Stimulated activated CD8-positive, alpha-beta memory T cell treated with anti-CD3 and anti-CD28 coated beads, Interleukin-15, amount 100 ng/mL, for 24 hours (primary cell): ENCODE measurements around the gene NES.

Experiments
- DNase-seq: peaks from one replicate; pipeline ENCODE4 v3.0.0-alpha.2; 2020; ENCODE audit warnings: low read depth

NES gene

DNA sequence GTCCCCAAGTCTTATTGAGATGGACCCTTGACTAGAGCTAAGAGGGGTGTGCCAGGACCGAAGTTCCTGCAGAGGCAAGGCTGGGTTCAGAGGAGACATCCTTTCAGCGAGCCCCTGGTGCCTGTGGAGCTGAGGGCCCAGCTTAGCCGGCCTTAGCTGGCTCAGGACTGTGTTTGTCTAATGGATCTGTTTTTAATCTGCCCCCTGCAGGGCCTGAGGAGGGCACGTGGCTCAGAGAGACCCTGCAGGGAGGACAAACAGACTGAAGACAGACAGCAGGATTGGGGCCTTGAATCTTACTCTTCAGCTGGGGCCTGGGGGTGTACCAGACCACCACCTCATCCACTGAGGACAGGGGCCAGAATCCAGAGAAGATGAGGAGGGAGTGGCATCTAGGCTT, 26.5 kb upstream of the NES start:
- DNase-seq: no peak

DNA sequence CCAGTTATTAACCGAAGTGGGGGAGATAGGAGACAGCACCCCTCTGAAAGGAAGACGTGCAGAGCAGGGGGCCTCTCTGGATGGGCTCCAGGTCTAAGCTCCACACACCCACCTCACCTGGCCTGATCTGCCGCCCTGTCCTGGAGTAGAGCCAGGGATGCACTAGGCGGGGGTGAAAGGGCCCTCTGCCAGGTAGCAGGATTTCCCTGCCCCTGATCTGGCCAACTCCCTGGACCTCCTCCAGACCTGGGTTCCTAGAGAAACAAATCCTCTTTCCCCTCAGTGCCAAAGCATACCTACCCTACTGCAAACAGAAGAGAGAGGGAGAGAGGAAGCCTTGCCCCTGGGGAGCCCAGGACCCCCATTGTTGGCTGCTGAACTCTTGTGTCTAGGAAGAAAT, 26.1 kb upstream of the NES start:
- no peak for DNase-seq

DNA sequence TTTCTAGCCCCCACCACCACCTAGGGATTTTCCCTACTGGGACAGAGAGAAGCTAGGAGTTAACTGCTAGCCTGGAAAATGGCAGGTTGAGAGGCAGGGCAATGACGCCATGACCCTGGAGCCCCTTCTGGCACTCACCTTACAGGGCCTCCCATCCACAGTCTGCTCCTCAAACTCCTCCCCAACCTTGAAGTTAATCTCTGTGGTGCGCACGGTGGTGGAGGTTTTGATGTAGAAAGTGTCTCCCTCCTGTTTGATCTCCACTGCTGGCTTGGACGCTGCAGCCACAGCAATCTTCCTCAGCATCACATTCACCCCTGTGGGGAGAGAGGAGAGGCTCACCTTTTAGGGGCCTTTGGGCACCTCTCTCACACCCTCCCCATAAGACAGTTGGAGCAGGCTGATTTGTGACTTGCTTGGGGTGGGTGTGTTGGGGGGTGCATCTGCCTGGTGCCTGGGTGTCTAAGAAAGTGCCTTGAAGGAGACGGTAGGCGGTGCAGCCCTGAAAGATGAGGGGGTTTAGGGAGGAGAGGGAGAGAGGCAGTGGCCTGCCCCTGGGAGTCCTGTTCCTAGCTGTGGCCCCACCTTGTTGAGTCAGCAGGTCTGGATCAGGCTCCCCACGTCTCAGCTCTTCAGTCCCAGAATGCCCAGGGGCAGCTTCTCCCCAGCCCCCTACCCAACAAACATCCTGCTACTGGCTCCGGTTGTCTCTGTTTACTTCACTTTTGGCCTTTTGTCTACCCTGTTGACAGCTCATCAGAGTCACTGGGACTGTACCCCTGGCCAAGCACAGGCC, 23.7 kb upstream of the NES start:
- DNase-seq: no peak

DNA sequence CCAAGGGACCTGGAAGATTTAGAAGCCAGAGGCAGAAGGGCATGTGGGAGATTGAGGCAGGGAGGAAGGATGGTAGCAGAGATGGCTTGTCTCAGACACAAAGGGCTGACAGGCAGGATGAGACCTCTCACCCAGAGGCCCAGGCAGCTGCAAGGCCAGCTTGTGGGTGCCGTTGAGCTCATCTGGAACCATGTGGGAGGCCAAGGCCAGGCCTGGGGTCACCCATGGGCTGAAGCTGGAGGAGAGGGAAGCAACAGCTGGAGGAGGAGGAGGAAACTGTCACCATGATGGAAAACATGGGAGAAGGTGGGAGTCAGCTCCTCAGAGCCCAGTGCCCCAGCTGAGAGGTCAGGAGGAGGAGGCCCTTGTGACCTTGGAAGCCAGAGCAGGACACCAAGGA, 21.8 kb upstream of the NES start:
- no peak for DNase-seq

DNA sequence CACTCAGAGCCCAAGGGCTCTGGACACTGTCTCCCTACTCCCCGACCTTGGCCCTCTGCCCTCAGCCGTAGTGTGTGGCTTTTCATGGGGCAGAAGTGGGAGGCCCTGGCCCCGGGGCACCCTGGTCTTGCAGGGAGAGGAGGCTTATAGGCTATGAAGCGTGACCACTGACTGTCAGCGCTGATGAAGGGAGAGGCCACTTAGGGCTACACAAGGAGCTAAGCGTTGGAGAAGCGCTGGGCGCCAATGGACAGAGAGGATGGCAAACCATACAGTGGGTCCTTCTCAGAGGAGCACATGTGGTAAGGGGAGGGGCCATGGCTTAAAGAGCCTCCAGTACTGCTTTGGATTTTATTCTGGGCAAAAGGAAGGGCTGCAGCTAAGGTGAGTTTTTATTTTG, 20.3 kb upstream of the NES start:
- no peak for DNase-seq

DNA sequence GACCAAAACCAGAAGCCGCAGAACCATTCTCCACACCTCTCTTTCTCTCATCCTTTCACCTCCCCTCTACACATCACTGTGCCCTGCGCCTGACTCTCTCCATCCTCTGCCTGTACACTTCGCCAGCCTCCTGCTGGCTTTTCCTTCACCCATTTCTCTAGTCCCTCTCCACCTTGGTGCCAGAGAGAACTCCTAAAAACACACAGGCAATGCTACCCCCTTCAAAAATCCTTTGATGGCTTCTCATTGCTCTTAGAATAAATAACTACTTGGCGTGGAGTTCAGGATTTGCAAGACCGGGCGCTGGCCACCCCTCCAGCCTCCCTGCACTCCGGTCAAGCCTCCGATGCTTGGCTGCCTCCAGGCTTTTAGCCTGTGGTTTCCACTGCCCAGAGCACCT, 19.5 kb upstream of the NES start:
- no peak for DNase-seq

DNA sequence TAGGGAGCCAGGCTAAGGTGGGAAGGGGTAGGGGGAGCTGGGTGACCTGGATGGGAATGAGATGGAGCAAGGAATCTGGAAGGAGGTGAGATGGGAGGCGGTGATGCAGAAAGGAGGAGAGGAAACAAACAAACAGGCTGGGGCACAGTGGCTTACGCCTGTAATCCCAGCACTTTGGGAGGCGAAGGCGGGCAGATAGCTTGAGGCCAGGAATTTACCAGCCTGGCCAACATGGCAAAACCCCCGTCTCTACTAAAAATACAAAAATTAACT, 17.4 kb upstream of the NES start:
- no peak for DNase-seq

DNA sequence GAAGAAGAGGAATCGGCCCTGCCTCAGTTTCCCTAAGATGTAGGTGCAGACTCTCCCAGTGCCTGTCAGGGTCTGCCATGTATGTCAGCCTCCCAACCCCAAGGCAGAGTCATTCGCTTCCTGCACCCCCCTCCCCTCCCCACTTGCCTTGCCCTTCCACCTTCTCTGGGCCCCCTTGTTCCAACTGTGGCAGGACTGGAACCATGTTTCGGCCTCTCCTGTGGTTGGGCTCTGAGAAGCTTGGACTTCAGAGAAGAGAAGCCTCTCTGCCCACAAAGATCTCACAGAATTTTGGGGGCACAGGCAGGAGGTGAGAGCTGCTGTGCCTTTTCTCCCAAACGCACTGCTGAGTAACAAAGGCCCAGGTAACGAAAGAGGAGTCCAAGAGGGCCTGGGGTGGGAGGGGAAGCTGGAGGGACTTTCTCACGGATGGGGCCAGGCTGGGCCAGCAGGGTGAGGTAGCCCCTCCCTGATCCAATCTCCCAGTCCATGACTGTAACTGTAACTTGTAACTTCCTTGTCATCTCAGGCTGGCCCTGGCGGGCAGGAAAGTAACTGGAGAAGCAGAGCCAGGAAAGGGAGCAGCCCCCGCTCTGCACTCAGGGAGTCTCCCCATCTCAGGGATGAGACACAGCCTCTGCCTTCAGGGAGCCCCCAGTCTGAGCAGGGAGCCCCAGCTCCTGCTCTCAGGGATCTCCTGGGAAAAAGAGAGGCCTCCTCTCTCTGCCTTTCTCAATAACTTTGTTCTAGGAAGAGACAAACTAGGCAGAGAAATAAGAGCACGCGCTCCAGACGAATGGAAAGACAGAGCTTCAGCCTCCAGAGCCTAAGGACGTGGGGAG, 16.9 kb upstream of the NES start:
- no peak for DNase-seq

DNA sequence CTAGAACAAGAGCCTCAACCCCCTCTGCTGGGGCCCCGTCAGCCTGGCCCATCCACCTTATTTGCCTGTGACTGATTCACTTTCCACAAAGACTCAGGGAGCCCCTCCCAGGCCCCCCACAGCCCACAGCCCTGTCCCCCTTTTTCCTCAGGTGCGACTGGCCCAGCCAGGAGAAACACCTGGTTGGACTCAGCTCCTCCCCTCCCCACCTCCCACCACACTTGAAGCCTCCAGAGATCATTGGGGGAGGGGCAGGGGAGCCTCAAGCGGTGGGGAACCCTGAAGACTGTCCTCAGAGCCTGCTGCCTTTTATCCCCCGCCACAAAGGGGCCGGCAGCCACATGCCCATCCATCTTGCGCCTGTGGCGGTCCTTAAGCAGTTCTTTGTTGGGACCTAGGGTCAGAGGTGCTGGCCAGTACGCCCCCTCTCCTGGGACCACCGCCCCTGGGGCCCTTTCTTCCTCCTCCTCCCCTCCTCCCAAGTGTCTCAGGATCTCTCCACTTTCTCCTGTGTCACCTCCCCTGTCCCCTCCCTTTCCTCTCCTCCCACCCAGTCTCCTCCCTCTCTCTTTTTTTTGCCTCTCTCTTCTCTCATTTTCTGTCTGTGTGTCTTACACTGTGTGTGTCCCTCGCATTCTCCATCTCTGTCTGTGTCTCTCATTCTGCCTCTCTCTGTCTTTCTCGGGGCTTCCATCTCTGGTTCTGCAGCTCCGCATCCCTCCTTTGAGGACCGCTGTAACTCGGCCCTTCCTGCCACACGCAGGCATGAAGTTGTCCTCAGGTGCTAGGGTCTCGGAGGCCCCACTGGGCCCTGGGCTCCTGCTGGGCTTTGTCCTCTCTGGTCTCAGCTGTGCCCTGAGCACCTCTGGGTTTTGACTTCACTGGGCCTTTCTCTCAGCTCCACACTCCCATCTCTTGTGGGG, 16.0 kb upstream of the NES start:
- no peak for DNase-seq

DNA sequence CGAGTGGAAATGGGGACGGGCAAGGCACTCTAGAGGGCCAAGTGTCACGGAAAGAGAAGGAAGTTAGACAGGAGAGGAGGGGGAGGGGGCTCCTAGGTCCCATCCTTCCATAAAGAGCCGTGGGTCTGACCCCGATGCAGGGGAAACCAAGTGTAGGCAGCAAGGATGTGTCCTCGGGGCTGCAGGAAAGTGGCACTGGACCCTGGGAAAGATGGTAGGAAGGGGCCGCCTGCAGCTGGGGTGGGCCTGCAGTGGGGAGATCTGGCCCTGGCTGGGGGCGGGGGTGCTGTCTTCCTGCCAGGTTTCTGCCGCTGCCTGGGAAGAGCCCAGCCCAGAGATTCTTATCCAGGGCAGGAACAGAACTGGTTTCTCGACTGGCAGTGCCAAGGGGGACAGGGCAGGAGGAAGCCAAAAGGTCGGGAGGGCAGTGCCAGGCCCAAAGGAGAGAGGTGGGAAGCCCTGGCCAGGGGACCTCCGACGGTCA, 15.3 kb upstream of the NES start:
- DNase-seq: no peak

DNA sequence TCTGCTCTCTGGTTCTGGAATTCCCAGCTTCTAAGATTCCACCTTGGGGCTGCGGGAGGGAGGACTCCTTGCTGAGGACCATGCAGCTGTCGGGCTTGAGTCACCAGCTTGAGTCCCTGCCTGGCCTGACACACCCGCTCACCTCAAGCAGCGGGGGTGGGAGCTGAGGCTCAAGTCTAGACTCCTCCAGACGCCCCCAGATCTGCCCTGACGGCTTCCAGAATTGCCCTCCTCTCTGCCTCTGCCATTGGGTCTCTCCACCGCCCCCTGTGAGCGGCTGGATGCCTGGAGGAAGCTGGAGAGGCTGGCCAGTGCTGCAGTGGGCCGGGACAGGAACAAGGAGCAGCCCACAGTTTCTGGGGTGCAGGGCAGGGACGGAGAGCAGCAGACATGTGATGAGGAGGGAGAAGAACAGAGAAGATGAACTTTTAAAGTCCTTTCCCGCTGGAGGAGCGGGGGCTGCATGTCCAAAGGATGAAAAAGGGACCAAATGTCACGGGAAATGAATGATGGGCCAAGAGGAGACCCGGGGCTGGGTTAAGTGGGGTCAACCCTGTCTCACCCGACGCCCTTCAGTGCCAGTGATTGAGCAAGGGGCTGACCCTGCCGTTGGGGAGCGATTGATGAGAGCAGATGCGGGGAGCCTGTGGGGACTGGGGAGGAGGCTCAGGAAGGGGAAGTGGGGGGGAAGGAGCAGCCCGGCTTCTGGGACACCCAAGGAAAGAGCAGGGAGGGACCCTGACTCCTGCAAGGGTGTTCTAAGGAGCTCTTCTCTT, 14.6 kb upstream of the NES start:
- no peak for DNase-seq

DNA sequence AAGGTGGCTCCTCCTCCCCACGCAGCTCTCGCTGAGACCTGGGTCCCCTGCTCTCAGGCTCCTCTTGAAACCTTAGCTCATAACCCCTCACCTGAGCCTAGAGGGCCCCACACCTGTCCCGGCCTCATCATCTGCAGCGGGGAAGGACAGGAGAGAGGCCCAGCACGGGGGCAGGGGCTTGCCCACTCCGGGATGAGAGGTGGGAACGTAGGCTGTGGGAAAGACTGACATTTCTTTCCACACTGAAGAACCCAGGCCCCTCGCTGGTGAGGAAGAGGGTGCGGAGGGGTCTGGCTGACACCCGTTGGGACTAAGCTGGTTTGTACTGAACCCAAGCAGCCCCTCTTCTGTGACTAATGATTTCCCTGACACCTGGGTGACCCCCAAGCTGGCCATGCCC, 14.0 kb upstream of the NES start:
- DNase-seq: no peak

DNA sequence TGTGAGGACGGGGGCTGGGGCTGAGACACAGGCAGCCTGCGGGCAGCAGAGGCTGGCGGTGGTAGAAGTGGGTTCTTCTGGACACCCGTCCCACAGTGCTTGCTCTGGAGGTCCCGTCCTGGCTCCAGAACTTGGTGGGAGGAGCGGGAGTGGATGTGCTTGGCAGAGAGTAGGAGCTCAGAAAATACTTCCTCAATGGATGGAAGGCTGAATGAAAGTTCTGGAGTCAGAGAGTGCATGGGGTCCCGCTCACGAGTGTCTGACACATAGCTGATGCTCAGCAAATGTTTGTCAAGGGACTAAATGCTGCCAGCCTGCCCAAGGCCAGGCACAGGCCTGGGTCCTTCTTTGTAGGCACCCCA, 13.4 kb upstream of the NES start:
- DNase-seq: no peak

DNA sequence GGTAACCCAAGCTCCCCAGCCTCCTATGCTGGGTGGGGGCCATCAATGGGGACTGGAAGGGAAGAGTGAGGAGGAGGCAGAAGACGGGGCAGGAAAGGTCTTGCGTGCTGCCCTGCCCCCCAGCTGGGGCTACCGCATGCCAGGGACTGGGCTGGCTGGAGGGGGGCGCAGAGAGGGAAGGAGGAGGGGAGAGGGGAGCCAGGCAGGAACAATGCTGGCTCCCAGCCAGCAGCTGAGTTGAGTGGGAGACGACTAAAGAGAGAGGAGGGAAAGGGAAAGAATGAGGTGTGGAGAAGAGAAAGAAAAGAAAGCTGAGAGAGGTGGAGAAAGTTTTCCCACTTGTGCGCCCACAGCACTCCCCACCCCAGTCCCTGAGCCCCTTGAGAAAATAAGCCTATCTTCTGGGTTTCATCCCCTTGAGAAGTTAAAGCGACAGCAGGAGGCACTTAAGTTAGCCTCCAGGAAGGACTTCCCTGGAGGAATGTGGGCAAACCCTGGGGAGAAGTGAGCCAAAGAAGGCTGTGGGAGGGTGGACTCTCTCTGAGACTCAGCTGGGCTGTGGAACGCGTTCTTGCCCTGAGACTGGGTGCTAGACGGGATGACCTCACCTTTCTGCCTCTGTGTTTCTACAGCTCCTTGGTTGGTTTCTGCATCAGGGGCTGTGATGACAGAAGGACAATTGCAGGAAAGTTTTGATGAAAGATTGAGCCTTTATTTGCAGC, 12.9 kb upstream of the NES start:
- no peak for DNase-seq

DNA sequence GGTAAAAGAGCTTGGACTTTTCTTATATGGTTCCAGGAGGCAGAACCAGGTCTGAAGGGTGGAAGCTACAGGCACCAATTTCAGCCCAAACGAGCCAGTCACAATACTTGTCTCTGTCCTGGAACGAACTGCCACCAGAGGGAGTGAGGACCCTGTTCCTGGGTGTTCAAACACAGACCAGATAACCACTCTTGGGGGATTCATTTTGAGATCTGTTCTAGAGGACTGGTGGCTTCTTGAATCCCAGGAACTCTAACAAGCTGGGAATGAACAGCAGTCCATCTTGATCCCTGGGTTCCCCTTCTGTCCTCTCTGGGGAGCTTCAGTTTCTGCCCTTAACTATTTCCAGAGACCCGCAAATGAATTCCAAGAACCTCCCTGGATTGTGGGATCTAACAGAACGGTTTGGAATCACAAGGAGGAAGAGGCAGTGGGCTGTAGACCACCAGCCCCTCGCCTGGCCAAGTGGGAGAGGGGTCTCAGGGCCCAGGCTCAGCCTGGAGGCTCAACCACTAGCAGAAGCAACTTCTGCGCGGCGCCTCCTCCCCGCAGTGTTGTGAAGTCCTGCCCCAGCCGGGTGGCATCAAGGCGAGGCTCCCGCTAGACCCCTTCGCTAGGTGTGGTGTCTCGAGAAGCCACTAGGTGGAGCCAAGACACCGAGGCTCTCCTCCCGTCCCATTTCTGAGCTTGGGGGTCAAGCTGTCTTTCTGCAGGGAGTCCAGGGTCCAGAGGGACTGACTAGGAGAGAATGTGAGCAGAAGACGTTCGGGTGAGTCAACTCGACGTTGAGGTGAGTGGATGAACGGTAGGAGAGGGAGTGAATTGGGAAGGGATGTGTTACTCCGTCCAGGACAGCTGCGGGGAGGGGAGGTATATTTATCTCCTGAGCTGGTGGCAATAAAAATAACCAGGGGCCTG, 12.1 kb upstream of the NES start:
- DNase-seq: peak; percentile 31

DNA sequence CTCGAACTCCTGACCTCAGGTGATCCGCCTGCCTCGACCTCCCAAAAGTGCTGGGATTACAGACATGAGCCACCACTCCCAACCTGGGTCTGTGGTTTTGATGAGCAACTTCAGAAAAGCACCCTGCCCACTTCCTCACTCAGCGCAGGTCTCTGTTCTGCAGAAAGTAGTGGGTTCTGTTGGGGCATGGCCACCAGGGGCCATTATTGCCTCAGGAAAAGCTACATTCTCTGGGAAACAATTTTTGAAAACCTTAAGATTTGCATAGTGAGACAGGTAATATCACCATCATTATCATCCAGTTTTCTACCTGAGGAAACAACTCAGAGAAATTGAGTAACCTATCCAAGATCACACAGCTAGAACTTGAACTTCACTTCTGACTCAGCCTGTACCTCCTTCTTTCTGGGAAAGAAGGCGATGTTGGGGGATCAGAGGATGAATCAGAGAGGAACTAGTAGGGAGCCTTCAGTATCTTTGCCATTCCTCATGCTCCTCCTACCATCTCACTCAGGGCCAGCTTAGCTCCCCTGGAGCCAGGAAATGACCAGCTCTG, 7.1 kb upstream of the NES start:
- no peak for DNase-seq

DNA sequence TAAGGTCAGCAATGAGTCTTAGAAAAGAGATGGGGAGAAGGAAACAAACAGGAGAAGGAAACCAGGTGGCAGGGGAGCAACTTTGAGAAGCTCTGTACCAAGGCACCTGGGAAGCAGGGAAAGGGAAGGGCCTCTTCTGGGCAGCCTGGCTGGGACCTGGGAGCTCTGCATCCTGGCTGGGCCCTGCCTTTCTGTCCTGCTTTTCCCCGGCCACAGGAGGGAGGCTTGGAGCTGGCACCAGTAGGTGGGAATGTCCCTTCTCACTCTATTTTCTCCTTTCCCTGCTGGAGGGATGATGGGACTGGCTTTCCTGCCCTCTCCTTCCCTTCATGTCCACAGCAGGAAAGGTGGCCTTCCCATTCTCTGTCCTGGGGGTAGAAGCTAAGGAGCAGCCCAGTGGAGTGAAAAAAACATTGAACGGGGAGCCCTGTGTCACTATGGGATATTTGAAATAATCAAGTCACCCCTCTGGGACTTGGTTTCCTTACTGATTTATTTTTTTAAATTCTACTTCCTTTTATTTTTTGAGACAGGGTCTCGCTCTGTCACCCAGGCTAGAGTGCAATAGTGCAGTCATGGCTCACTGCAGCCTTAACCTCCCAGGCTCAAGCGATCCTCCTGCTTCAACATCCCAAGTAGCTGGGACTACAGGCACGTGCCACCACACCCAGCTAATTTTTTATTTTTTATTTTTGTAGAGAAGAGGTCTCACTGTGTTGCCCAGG, 5.1 kb upstream of the NES start:
- DNase-seq: no peak

DNA sequence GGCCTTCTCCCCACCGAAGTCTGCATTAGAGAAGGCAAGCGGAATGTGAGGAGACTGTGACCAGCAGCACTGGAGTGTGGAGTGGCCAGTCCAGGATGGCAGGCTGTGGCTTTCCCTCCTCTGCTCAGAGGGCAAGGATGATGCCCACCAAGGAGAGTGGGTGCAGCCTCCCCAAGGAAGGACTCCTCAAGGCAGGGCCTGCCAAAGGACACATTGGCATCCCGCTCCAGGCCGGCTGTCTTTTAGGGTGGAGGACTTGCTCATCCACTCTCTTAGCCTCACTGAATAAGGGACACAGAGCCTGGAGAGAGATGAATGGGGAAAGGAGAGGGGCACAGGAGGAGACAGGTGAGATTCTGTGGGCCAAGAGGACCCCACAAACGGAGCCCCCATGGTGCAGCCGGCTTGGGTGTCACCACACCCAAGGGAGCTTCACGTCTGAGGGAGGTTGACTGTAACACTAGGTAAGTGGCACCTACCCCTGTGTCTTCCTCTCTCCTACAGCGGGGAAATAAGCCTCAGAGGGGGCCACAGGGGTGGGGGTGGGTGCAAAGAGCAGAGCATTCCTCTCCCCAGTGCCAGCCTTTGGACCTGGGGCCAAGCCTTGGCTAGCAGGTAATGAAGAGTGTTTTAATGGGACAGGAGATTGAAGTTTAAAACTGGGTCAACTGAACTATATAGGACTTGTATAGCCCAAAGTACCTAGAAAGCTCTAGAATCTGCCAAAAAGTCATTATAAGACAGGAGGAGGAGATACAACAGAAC, 4.2 kb upstream of the NES start:
- no peak for DNase-seq
